ENCODE results near the gene SRM. TPM values are rescaled to one million over a fixed set of nuclear protein-coding genes. Genes with fewer than 3 reads are reported as not detected.

Gene SRM
- total RNA-seq, 1 donor from 2014 or later: 92.6 TPM

DNA sequence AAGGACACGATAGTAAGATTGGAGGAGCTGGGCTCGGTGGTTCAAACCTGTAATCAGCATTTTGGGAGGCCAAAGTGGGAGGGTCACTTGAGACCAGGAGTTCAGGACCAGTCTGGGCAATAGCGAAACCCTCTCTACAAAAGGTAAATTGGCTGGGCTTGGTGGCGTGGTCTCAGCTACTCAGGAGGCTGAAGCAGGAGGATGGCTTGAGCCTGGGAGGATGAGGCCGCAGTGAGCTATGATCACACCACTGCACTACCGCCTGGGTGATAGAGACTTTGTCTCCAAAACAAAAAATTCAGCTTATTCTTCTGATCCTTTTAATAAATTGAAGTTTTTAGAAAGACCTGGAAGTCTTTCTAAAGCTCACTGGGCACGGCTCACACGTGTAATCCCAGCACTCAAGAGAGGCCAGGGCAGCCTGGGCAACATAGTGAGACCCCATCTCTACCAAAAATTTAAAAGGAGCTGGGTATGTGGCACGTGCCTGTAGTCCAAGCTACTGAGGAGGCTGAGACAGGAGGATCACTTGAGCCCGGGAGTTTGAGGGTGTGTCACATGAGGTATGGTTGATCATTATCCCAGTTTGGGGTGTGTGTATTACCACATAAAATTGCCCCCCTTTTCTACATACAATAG lies 28.1 kb downstream of the SRM start:
- Mint-ChIP-seq H3K4me1 (ENCODE audit: unreplicated experiment) (no peaks in the 10 kb centered on the region), H3K27me3 (no peaks in the 10 kb centered on the region), H3K36me3 (peaks cover 13% of the 10 kb centered on the region), H3K27ac (no peak overlapping the region), H3K9me3 (no peaks in the 10 kb centered on the region), H3K4me3 (no peak overlapping the region)
- no peak for DNase-seq (ENCODE audit: extremely low spot score, unreplicated experiment)
- TF ChIP-seq, protein P1, sequence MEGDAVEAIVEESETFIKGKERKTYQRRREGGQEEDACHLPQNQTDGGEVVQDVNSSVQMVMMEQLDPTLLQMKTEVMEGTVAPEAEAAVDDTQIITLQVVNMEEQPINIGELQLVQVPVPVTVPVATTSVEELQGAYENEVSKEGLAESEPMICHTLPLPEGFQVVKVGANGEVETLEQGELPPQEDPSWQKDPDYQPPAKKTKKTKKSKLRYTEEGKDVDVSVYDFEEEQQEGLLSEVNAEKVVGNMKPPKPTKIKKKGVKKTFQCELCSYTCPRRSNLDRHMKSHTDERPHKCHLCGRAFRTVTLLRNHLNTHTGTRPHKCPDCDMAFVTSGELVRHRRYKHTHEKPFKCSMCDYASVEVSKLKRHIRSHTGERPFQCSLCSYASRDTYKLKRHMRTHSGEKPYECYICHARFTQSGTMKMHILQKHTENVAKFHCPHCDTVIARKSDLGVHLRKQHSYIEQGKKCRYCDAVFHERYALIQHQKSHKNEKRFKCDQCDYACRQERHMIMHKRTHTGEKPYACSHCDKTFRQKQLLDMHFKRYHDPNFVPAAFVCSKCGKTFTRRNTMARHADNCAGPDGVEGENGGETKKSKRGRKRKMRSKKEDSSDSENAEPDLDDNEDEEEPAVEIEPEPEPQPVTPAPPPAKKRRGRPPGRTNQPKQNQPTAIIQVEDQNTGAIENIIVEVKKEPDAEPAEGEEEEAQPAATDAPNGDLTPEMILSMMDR (conservative IDR thresholded peaks at IDR 0.05): no peak

DNA sequence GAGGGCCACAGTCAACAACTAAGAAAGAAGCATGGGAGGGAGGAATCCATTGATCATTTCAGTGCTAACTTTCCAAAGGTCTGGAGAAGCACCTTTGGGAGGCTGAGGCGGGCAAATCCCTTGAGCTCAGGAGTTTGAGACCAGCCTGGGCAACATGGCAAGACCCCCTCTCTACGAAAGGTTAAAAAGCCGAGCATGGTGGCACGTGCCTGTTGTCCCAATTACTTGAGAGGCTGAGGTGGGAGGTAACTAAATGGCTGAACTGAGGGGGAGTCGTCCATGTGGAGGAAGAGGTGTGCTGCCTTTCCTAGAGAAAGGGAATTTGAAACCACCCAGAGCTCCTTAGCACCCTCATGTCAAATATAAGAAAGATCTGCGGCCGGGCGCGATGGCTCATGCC lies 29.0 kb downstream of the SRM start:
- DNase-seq (ENCODE audit: extremely low spot score, unreplicated experiment): no peak
- Mint-ChIP-seq H3K36me3 (peaks cover 19% of the 10 kb centered on the region), H3K27me3 (no peaks in the 10 kb centered on the region), H3K9me3 (no peaks in the 10 kb centered on the region), H3K4me3 (no peak overlapping the region), H3K27ac (no peak overlapping the region), H3K4me1 (ENCODE audit: unreplicated experiment) (no peaks in the 10 kb centered on the region)
- TF ChIP-seq, protein P1 (conservative IDR thresholded peaks at IDR 0.05): no peak

DNA sequence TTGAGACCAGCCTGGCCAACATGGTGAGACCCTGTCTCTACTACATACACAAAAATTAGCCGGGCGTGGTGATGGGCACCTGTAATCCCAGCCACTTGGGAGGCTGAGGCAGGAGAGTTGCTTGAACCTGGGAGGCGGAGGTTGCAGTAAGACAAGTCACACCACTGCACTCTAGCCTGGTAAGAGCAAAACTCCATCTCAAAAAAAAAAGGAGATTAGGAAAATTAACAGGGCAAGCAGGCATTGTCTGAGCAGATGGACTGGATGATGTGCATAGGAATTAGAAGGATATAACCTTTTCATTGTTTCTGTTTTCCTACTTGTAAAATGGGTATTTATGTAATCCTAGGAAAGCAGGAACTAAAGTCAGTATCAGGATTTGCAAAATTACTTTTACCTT lies 31.8 kb downstream of the SRM start:
- no peaks in the 10 kb centered on the region for H3K4me1 Mint-ChIP-seq (ENCODE audit: unreplicated experiment)
- no peak for DNase-seq (ENCODE audit: extremely low spot score, unreplicated experiment)
- no peaks in the 10 kb centered on the region for H3K9me3 Mint-ChIP-seq
- TF ChIP-seq, protein P1 (conservative IDR thresholded peaks at IDR 0.05): no peak
- H3K4me3 Mint-ChIP-seq: no peak overlapping the region
- peaks cover 36% of the 10 kb centered on the region for H3K36me3 Mint-ChIP-seq
- H3K27me3 Mint-ChIP-seq: no peaks in the 10 kb centered on the region
- no peak overlapping the region for H3K27ac Mint-ChIP-seq

DNA sequence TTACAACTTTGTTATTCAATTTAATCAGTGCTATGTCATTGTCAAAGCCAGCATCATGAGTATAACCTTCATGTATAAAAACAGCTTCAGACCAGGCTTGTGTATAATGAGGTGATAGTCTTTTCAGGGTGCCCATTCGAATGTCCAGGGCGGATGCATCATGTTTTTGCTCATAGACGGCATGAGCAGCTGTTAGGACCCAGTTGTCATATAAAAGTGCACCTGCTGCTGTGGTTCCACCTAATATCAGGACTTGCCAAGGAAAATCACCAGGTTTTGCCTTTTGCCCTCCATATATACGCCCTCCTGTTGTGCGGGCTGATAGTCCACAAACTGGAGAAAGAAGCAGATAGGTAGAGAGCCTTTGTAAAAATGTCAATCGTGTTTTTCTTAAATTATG lies 32.5 kb downstream of the SRM start:
- no peak for DNase-seq (ENCODE audit: extremely low spot score, unreplicated experiment)
- TF ChIP-seq, protein P1 (conservative IDR thresholded peaks at IDR 0.05): no peak
- Mint-ChIP-seq H3K36me3 (peaks cover 39% of the 10 kb centered on the region), H3K27me3 (no peaks in the 10 kb centered on the region), H3K9me3 (no peaks in the 10 kb centered on the region), H3K4me1 (ENCODE audit: unreplicated experiment) (no peaks in the 10 kb centered on the region), H3K27ac (no peak overlapping the region), H3K4me3 (no peak overlapping the region)

DNA sequence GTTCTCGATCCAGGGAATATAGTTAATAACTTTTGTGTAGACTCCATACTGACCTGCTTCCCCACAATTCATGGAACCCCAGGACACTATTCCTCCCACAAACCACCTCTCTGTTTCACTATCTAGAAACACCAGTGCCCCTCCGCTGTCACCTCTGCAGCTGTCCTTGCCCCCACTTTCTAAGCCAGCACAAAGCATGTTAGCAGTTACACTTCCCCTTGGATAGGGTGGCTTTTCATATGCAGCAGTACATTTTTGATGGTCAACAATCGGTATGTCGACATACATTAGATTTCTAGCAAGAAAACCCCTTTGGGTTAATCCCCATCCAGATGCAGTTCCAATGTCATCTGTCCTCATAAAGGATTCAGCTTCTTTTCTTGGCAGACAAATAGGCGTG lies 32.9 kb downstream of the SRM start:
- TF ChIP-seq, protein P1 (conservative IDR thresholded peaks at IDR 0.05): no peak
- Mint-ChIP-seq H3K4me3 (no peak overlapping the region), H3K27me3 (no peaks in the 10 kb centered on the region), H3K4me1 (ENCODE audit: unreplicated experiment) (no peaks in the 10 kb centered on the region), H3K27ac (peak overlapping the region; percentile 17), H3K9me3 (no peaks in the 10 kb centered on the region), H3K36me3 (peaks cover 44% of the 10 kb centered on the region)
- DNase-seq (ENCODE audit: extremely low spot score, unreplicated experiment): no peak

DNA sequence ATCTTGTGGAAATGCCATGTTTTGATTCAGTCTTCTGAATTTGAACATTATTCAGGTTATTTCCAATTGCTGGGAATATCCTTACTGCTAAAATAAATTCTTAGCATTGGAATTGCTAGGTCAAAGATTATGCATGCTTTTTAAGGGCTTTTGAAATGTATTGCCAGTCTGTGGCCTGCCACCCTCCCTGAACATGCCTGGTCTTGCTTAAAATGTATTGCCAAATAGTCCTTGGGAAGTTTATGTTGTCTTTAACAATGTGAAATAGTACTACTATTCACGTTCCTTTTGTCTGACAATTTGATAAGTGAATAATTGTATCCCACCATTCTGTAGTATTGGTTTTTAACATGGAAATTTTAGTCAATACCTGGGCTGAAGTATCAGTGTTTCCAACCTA lies 33.8 kb downstream of the SRM start:
- Mint-ChIP-seq H3K4me3 (no peak overlapping the region), H3K27ac (no peak overlapping the region), H3K36me3 (peaks cover 45% of the 10 kb centered on the region), H3K9me3 (no peaks in the 10 kb centered on the region), H3K27me3 (no peaks in the 10 kb centered on the region), H3K4me1 (ENCODE audit: unreplicated experiment) (no peaks in the 10 kb centered on the region)
- TF ChIP-seq, protein P1 (conservative IDR thresholded peaks at IDR 0.05): no peak
- no peak for DNase-seq (ENCODE audit: extremely low spot score, unreplicated experiment)
